Calu3 (cell line): ENCODE measurements around the gene EIPR1. TPM values are rescaled to one million over a fixed set of nuclear protein-coding genes. Genes with fewer than 3 reads are reported as not detected.

Experiments
- Bru-seq: library from RNA; stranded (reverse); fragments of 400-500 nt; gene quantifications from one replicate; lab custom pipeline; 2021; lab: Mats Ljungman, UMichigan
- BruChase-seq, 2 experiments: library from RNA; stranded (reverse); fragments of 400-500 nt; gene quantifications; one replicate each; lab custom pipeline; 2021; lab: Mats Ljungman, UMichigan
- BruUV-seq: library from RNA; stranded (reverse); fragments of 400-500 nt; replicated peaks from 2 replicates; lab custom pipeline; 2021; lab: Mats Ljungman, UMichigan
- CTCF ChIA-PET: fragments of 300-600 bp; sonication (Branson Sonifier 250); formaldehyde crosslinking; loops from one replicate; lab custom pipeline; 2022; ENCODE audit warnings: antibody characterized with exemption; lab: Charles Lee
- DNase-seq: peaks from one replicate; pipeline ENCODE4 v3.0.0; 2022
- H3K27ac Mint-ChIP-seq: one replicate; pipeline ENCODE4 v1.8.0; 2022; ENCODE audit warnings: mixed read lengths; ENCODE audit not compliant: unreplicated experiment
- H3K27me3 Mint-ChIP-seq: one replicate; pipeline ENCODE4 v1.8.0; 2022; ENCODE audit warnings: mixed read lengths; ENCODE audit not compliant: unreplicated experiment
- H3K36me3 Mint-ChIP-seq: one replicate; pipeline ENCODE4 v1.8.0; 2022; ENCODE audit warnings: mild to moderate bottlenecking, moderate library complexity, mixed read lengths; ENCODE audit not compliant: insufficient read depth, unreplicated experiment
- H3K4me1 Mint-ChIP-seq: one replicate; pipeline ENCODE4 v1.8.0; 2022; ENCODE audit warnings: mild to moderate bottlenecking, low read depth, mixed read lengths; ENCODE audit not compliant: unreplicated experiment
- H3K4me3 Mint-ChIP-seq: one replicate; pipeline ENCODE4 v1.8.0; 2022; ENCODE audit warnings: mild to moderate bottlenecking, low read depth, moderate library complexity, mixed read lengths; ENCODE audit not compliant: unreplicated experiment
- H3K9me3 Mint-ChIP-seq: one replicate; pipeline ENCODE4 v1.8.0; 2022; ENCODE audit warnings: low read depth, mixed read lengths; ENCODE audit not compliant: unreplicated experiment
- intact Hi-C: fragments of 100-400 bp; cut with micrococcal nuclease; formaldehyde crosslinking; loops from one replicate; pipeline ENCODE4 v1.10.0; 2022; ENCODE audit not compliant: unreplicated experiment
- long read RNA-seq: library from polyadenylated mRNA; stranded (forward); transcript quantifications from one replicate; pipeline ENCODE4 v2.0.0, GENCODE V29; 2022
- total RNA-seq: library from RNA; stranded (reverse); gene quantifications from 2 replicates; pipeline ENCODE4 v1.2.3, GENCODE V29; 2022
- TF ChIP-seq, protein P1 (sequence below): fragments of 200-600 bp; IDR thresholded peaks from one replicate; pipeline ENCODE4 v1.8.0; 2022; ENCODE audit warnings: antibody characterized with exemption; ENCODE audit not compliant: unreplicated experiment

EIPR1 gene
- total RNA-seq (31.7 and 34.4 TPM in 2 replicates), Bru-seq, nascent RNA (percentile 72 among the genes with signal in this experiment), BruChase-seq, experiment 1, labeled RNA remaining after a 6-hour chase (percentile 62 among the genes with signal in this experiment), BruChase-seq, experiment 2, labeled RNA remaining after a 2-hour chase (percentile 59 among the genes with signal in this experiment)
- long read RNA-seq, transcript EIPR1-201 (9 exons, 1,766 nt) = major isoform, 41 of 67 reads
- long read RNA-seq, partial matches to known transcripts = 2 of 67 reads
- long read RNA-seq, other reads (novel, unspliced or antisense) = 22 of 67 reads

DNA sequence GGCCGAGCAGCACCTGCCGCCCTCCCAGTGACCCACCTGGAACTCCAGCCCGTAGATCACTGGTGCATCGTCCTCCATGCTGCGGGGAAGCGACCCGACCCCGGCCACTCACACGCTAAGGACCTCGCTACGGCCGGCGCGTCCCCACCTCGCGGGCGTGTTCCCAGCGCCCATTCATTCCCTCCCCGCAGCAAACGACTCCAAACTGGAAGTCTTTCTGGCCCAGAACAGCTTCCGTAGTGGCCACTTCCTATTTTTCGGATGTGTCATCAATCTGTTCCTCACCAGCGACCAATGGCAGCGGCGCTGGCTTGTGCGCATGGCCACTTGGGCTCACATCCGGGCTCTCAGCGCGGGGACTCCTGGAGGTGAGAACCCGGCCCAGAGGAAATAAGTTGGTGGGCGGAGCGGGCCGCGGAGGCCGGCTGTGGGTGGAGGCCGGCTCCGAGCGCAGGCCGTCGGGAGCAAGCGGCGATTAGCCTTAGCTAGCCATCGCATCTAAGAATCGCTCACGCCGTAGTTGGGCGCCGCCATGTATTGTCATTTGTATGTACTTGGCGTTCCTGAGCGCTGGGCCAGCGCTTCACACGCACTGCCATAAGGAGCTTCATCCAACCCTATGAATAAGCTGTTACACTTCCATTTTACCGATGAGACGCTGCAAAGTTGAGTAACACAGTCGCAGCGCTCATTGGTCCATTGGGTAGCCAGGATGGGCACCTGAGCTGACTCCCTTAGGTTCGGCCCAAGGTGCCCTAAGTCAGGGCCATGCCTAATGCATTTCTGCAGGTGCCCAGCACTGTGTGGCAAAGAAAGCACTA is at the start of gene EIPR1:
Gene EIPR1 (minus strand): TSS at position 207 of the 821 bp plus-strand sequence. CDS start 129 bp downstream, at position 78.
- H3K9me3 Mint-ChIP-seq = no peaks in the 10 kb centered on the region
- BruUV-seq = no TSS peak
- CTCF ChIA-PET = interaction anchor here (0.6 kb wide), 1 partner anchor 18 kb away, joined by 5 read pairs; no protein-coding TSS in a partner anchor
- peak; percentile 96 for DNase-seq
- H3K4me1 Mint-ChIP-seq = peaks cover 15% of the 10 kb centered on the region
- TF ChIP-seq, protein P1, sequence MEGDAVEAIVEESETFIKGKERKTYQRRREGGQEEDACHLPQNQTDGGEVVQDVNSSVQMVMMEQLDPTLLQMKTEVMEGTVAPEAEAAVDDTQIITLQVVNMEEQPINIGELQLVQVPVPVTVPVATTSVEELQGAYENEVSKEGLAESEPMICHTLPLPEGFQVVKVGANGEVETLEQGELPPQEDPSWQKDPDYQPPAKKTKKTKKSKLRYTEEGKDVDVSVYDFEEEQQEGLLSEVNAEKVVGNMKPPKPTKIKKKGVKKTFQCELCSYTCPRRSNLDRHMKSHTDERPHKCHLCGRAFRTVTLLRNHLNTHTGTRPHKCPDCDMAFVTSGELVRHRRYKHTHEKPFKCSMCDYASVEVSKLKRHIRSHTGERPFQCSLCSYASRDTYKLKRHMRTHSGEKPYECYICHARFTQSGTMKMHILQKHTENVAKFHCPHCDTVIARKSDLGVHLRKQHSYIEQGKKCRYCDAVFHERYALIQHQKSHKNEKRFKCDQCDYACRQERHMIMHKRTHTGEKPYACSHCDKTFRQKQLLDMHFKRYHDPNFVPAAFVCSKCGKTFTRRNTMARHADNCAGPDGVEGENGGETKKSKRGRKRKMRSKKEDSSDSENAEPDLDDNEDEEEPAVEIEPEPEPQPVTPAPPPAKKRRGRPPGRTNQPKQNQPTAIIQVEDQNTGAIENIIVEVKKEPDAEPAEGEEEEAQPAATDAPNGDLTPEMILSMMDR = no peak
- H3K27ac Mint-ChIP-seq = peak within 1 kb of the TSS; percentile 86
- H3K27me3 Mint-ChIP-seq = no peaks in the 10 kb centered on the region
- H3K4me3 Mint-ChIP-seq = peak within 1 kb of the TSS; percentile 96
- peaks cover 42% of the 10 kb centered on the region for H3K36me3 Mint-ChIP-seq
- intact Hi-C loops = loop anchor here (2.0 kb wide), 1 partner anchor 75 kb away; no protein-coding TSS in a partner anchor

DNA sequence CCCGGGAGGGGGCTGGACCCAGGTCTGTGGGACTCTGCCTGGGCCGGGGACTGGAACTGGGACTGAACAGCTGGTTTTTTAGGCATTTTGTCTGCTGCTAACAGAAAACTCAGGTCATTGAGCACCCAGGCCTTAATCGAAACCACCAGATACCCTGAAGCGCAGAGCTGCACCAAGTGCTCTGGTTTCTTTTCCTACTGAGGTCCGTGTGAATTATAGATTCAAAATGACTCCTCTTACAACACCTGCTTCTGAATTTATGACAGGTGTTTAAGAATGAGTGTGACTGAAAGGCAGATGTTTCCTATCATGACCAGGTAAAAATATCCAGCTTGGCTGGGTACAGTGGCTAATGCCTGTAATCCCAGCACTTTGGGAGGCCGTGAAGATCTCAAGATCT is 49.7 kb upstream of the EIPR1 start:
- peaks cover 20% of the 10 kb centered on the region for H3K36me3 Mint-ChIP-seq

DNA sequence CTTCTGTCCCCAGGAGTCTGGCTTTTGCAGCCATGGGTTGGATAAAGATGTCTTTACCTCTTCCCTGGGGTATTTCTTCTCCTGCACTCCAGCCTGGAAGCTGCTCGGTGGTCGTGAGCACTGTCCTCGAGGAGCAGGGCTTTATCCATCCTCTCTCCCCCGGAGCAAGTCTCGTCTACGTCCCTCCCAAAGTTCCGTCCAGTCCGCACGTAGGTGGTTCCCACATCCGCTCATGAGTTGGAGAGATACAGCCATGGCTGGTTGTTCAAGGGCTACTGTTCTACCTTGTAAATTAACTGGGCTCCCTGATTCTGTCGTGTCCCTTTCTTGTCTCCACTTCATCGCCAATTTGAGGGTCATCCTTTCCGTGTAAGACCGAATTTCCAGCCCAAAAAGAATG is 49.0 kb upstream of the EIPR1 start:
- peaks cover 8% of the 10 kb centered on the region for H3K4me1 Mint-ChIP-seq
- no peak for DNase-seq
- intact Hi-C loops = no loop called here
- no peak overlapping the region for H3K27ac Mint-ChIP-seq
- H3K4me3 Mint-ChIP-seq = no peak overlapping the region
- peaks cover 20% of the 10 kb centered on the region for H3K36me3 Mint-ChIP-seq
- no TSS peak for BruUV-seq
- CTCF ChIA-PET = no interaction called here
- TF ChIP-seq, protein P1 = no peak
- no peaks in the 10 kb centered on the region for H3K9me3 Mint-ChIP-seq
- no peaks in the 10 kb centered on the region for H3K27me3 Mint-ChIP-seq

More for the DNA sequence above, 49.7 kb upstream of the EIPR1 start:
- DNase-seq = no peak
- TF ChIP-seq, protein P1 = no peak
- Mint-ChIP-seq H3K27ac (no peak overlapping the region), H3K4me3 (no peak overlapping the region), H3K27me3 (no peaks in the 10 kb centered on the region), H3K9me3 (no peaks in the 10 kb centered on the region), H3K4me1 (peaks cover 8% of the 10 kb centered on the region)
- CTCF ChIA-PET = interaction anchor here (0.6 kb wide), 1 partner anchor 51 kb away, joined by 5 read pairs; no protein-coding TSS in a partner anchor
- intact Hi-C loops = no loop called here
- no TSS peak for BruUV-seq

DNA sequence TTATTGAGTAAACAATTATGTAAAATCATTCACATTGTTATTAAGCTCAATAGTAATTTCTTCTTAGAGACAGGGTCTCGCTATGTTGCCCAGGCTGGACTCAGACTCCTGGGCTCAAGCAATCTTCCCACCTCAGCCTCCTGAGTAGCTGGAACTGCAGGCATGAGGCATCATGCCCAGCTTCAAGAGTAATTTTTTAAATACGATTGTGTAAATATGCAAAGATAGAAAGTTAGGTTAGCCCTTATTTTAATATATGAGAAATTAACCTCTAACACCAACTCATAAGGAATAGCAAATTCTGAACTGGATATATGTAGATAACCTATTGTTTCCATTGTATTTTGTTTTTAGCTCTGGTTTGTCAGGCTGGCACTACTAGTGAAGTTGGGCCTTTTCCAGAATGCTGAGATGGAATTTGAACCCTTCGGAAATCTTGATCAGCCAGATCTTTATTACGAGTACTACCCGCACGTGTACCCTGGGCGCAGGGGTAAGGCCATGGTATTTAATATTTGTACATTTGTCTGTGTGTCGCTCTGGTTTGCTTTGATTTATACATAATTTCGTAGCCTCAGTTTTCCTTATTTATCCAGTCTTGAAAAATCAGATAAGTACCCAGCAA is 46.7 kb upstream of the EIPR1 start:
- no TSS peak for BruUV-seq
- Mint-ChIP-seq H3K36me3 (peaks cover 27% of the 10 kb centered on the region), H3K27me3 (no peaks in the 10 kb centered on the region), H3K27ac (peak overlapping the region; percentile 27), H3K9me3 (no peaks in the 10 kb centered on the region), H3K4me3 (no peak overlapping the region), H3K4me1 (peaks cover 8% of the 10 kb centered on the region)
- CTCF ChIA-PET = interaction anchor here (0.9 to 1.2 kb wide), 2 partner anchors 10 to 12 kb away, joined by 3 read pairs; no protein-coding TSS in a partner anchor
- TF ChIP-seq, protein P1 = peak; percentile 31
- no peak for DNase-seq
- intact Hi-C loops = loop anchor here (2.0 kb wide), 1 partner anchor 229 kb away; no protein-coding TSS in a partner anchor
